Germinal center (tissue), 1 donor: Measurements from ENCODE around the gene ZNF70.
A peak's percentile ranks its signal among the peaks of the same experiment; 100 is the strongest.

ENCODE experiments used
- DNase-seq: peaks from one replicate; pipeline ENCODE4 v3.0.0; 2012; ENCODE audit warnings: mixed read lengths, low spot score

Gene ZNF70

GRCh38 chr22:23750714-23751440 is at the start of gene ZNF70:
ZNF70 (minus strand) TSS chr22:23751112; CDS start chr22:23745140, 5,972 bp downstream.
- peak; percentile 91 for DNase-seq

GRCh38 chr22:23796461-23796860 is 45.5 kb upstream of the ZNF70 start:
- no peak for DNase-seq

GRCh38 chr22:23793326-23793725 is 42.4 kb upstream of the ZNF70 start:
- DNase-seq: no peak

- DNase-seq: no peak
Observed at GRCh38 chr22:23791738-23792645, 41.1 kb upstream of the ZNF70 start.

GRCh38 chr22:23790819-23791737 is 40.2 kb upstream of the ZNF70 start:
- no peak for DNase-seq

- no peak for DNase-seq
Observed at GRCh38 chr22:23789638-23790037, 38.7 kb upstream of the ZNF70 start.

GRCh38 chr22:23789121-23789520 is 38.2 kb upstream of the ZNF70 start:
- no peak for DNase-seq

GRCh38 chr22:23787910-23788309 is 37.0 kb upstream of the ZNF70 start:
- DNase-seq: no peak

GRCh38 chr22:23787600-23787896 is 36.6 kb upstream of the ZNF70 start:
- no peak for DNase-seq

- peak; percentile 96 for DNase-seq
Observed at GRCh38 chr22:23786752-23787599, 36.1 kb upstream of the ZNF70 start, which contains the start of gene SMARCB1. SMARCB1 (plus strand) TSS chr22:23786966; CDS start chr22:23787170, 204 bp downstream.

GRCh38 chr22:23786261-23786710 is 35.4 kb upstream of the ZNF70 start:
- DNase-seq: no peak

GRCh38 chr22:23784215-23784732 is 33.4 kb upstream of the ZNF70 start:
- DNase-seq: no peak

GRCh38 chr22:23783265-23784150 is 32.6 kb upstream of the ZNF70 start:
- no peak for DNase-seq

GRCh38 chr22:23782703-23783102 is 31.8 kb upstream of the ZNF70 start:
- no peak for DNase-seq

GRCh38 chr22:23782252-23782651 is 31.3 kb upstream of the ZNF70 start:
- no peak for DNase-seq

GRCh38 chr22:23781511-23782183 is 30.7 kb upstream of the ZNF70 start:
- no peak for DNase-seq

- no peak for DNase-seq
Observed at GRCh38 chr22:23781065-23781464, 30.2 kb upstream of the ZNF70 start.

- DNase-seq: no peak
Observed at GRCh38 chr22:23780146-23780748, 29.3 kb upstream of the ZNF70 start.

- DNase-seq: no peak
Observed at GRCh38 chr22:23779731-23780130, 28.8 kb upstream of the ZNF70 start.
